Activated T-helper 1 cell treated with anti-CD3 and anti-CD28 coated beads, Interleukin-2, amount 50 U/mL, for 16 hours (primary cell): ENCODE measurements around the gene AGAP1.

Source experiments
- DNase-seq, 2 donors: peaks; one replicate each; pipeline ENCODE4 v3.0.0-alpha.2; 2020; ENCODE audit warnings: low read depth in 1 of 2, low spot score in 1 of 2

AGAP1 gene

DNA sequence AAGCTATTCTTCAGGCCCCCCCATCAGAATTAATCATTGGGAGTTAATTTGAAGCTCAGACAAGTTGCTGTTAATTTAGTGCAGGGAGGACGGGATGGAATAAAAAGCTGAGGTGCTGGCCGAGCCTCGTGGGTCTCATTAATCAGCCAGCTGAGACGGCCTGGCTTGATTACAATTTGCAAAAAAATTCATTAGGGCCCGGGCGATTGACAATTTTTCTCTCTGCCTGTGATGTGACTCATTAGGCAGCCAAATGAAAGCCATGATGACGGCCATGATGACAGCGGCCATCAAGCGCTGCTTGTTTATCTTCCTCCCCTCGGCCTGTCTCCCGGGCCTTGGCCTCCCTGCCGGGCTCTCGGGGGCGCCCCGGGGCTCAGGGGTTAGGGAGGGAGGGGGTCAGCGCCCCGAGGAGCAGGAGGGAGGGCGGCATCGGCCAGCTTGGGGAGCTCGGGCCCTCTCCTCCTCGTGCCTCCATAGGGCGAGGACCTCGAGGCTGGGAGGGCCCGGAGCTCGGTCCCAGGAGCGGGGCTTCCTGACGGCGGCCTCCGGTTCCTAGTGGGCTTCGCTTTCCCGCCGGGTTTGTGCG is 669.1 kb downstream of the AGAP1 start:
- DNase-seq: no peak

DNA sequence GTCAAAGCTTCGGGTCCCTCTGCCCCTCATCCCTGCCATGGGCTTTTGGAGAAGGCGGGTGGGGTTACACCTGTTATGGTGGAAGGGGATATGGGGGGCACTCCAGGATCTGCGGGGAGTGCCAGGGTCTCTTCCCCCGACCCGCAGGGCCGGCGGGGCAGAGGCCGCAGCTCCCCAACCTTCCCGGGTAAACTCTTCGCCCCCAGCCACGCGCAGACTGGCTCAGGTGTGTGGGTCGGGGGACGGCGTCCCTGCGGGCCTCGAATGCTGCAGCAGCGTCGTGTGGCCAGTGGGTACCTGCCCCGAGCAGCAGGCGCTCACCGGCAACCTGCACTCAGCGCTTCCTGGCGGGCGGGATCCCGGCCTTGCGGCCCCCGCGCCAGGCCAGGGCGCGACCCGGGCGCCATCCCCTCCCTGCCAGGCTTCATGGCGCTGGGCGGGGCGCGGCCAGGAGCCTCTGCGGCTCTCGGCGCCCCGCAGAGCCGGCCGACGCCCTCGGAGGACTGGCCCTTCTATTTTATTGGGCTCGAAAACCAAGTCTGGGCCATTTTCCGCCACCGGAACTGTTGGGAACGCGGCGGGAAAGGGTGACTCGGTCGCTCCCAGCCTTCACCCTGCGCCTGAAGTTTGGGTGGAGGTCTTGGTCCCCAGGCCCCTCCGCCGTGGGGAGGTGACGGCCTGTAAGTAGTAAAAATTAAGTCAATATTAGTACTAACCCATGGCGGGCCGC is 669.8 kb downstream of the AGAP1 start:
- DNase-seq: no peak

DNA sequence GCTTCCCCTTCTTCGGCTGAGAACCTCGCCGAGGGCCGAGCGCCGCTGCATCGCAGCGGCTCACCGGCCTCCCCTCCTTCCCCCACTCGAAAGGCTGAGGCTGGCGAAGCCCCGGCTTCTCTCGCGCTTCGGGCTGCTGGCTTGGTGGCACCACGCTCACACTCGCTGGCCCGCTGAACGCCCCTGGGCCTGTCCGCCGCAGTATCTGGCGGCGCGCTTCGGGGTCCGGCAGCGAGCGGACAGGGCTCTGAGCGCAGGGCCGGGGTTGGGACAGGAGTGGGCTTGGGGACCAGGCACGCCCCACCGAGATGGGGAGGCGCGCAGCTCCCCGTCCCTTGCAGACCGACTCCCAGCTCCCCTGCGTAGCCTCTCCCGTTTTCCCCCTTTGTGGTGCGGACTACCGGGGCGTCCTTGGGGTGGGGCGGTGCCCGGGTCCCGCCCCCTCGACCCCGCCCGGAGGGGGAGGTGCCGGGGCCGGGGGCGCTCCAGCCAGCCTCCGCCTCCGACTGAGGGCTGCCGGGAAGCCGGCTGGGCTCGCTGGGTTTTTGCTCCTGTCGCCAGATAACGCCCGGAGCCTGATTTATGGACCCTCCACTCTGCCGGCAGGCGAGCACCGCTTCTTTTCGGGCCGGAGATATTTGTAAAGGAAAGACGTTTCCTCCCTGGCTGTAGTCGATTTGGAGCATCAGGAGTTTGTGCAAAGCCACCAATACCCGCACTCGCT is 670.5 kb downstream of the AGAP1 start:
- no peak for DNase-seq

DNA sequence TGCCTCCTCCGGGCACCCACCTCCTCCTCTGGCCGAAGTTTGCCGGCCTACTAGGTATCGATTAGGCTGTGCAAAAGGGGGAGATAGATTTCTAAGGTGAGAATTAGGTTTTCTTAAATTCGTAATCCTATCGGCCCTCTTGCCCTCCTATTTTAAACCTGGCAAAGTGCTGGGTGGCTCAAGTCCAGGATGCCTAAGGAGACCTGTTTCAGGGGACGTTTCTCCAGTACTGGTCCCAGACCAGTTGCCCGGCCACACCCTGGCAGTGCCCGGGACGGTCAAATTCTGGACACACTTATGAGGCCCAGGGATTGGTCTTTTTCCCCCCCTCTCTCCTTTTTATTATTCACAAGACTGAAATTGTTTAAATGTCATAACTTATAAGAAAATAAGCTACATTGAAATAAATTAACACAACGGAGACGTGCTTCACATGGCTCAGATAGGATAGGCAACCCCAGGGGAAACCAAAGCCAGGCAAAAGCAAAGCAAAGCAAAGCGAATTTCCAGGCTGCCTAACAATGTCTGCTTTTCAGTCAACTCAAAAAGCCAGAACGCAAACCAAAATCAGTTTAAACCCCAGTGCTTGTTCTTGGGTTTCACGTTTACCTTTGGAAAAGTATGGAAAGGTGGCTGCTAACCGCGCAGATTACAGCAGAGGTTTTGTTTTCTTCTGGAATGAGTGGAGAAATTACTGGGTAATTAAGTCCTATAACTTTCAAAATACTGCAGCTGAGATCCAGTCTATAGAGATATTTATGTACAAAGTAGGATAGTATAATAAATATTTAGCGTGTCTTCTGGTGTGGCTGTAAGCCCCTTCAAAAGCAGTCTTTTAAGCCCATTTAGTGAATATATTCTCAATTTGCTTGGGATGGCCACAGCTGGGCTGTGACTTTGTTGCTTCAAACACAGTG is 671.3 kb downstream of the AGAP1 start:
- DNase-seq: no peak

DNA sequence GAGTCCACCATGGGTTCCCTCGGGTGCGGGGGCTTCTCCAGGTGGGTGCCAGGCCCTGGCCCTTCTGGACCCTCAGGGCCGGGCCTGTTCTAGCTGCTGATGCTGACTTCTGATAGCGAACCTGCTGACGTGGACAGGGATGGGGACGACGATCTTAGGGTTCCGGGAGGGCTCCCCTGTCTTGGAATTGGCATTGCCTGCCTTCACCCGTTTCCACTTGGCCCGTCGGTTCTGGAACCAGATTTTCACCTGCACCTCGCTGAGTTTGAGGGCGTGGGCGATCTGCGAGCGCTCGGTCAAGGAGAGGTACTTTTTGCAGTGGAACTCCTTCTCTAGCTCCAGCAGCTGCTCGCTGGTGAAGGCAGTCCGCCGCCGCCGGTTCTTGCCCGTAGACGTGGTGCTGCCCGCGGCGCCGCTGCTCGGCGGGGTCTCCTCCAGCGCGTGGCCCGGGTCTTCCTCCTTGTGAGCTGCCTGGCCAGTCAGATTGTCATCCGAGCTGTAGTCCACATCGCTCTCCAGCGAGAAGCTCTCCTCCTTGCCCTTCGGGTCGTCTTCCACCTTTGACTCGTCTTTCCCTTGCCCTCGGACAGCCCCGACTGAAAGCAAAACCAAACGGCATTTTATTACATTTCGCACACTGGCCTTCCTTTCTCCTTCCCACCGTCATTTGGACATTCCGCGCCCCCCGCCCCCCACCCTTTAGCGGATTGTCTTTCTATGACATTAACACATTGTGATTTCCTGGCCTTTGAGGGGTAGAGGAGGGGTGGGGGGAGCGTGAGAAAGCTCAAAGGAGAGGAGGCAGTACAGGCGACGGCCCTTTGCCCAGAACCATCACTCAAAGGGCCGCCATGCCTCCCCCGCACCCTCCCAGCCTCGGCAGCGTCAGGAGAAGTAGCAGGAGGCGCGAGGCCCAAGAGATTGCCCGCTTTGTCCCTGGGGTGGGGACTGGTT is 672.3 kb downstream of the AGAP1 start:
- DNase-seq: no peak

DNA sequence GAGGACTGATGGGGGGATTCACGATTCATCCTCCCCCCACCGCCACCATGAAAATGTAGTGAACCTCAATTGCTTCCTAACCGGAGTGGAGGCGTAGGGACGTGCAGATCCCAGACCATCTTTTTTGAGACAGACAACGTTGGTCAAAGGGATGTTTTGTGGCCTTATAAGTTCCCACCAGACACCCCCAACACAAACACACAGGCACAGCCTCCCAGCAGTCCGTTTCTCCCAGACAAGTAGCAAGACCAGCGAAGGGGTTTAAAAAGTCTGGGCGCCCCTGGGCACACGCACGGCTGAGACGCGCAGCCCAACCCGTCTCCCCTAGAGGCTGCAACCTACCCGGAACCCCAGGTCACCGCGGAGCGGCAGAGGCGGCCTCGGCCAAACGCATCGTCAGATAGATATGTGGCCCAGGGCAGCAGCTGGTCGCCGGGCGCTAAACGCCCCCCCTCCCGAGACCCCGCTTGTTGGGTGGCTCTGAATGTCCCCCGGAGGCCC is 673.0 kb downstream of the AGAP1 start:
- no peak for DNase-seq

DNA sequence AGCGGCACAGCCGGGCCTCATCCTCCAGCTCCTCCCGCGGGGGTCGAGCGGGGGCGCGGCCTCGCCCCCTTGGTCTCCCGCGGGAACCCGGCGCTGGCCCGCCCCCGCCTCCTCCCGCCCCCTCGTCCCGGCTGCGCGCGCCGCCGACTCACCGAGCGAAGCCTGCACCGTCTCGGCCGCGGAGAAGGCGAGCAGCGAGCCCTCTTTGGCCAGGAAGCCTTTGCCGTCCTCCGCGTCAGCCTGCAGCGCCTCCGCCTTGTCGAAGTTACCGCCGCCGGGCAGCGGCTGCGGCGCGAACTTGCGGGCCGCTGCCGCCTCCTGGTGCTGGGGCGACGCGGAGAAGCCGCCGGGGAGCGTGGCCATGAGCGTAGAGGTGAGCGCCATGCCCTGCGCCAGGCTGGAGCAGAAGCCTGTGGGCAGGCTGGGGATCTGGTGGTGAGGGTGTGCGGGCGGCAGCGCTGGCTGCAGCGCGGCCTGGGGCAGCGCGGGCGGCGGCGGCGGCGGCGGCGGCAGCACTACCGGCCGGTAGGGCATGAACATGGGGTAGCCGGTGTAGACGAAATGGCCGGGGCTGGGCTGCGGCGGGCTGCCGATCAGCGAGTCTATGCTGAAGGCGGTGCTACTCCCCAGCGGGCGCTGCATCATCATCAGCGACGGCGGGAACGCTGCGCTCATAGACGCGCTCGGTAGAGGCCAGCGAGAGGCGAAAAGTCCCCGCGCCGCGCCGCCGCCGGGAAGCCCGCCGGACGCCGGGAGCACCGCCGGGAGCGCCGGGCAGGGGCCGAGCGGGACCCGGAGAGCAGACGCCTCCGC is 673.7 kb downstream of the AGAP1 start:
- no peak for DNase-seq

DNA sequence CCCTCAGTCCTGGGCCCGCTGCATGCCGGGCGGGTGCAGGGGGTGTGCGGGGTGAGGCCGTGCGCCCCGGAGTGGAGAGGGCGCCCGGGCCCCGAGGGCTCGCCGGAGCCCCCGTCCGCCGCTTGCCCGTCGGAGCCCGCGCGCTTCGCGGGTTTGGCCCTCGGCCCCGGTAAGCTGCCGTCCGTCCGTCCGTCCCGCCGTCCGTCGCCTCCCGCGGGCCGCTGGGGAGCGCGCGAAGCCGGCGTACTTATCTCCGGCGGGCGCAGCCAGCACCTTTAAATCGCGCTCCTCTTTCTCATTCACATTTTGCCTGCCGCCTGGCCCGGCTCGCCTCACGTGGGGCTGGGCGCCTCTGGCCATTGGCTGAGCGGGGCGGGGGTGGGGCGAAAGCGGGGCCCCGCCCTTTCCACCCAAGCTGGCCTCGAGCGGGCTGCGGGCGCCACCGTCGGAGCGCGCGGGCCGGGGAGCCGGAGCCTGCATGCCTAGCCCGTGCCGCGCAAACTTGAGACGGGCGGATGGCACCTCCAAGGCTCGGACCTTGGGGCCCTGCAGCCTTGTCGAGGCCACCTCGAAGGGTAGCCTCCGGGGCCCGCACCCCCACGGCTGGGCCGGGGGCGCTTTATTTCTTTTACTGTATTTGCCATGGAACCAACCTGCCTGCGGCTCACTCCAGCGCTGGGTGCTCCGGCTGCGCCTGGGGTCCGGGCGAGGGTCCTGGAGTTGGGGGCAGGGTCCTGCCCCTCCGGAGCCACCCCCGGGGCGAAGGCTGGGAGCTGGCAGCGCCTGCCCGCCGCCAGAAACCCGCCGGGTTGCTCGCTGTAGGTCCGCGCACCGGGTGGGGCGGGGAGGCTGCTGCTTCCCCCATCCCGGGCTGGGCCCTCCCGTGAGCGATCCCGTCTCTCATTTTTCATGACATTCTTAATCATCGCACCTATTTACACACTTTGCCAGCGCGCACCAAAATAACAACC is 674.6 kb downstream of the AGAP1 start, which contains the start of gene GBX2:
TSS of gene GBX2 (minus strand) at position 277 of the 971 bp plus-strand sequence. CDS start 415 bp downstream, outside the sequence.
- no peak for DNase-seq

DNA sequence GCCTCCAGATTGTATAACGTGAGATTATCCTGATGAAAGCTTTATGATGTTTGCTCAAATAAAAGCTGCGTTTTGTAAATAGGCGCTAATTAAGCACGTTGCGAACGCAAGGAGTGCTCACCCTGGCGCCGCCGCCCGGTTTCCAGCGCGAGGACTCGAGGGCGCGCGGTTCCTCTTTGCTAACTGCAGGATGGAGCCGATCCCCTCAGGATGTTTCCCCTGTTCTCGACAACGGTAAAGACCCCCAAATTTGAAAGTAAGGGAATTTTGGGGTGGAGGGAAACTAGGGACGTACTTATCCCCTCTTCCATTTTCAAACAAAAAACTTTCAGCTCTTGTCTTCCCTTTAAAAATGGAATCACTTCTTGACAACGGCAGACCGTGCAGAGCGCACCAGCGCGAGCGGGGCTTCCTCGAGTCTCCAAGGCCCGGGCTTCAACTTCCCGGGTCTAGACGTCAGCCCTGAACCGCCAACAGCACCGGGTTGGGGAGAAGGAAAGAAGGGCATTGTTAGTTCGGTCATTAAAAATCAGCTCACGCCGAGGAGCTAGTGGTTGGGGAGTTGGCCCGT is 675.4 kb downstream of the AGAP1 start:
- no peak for DNase-seq

DNA sequence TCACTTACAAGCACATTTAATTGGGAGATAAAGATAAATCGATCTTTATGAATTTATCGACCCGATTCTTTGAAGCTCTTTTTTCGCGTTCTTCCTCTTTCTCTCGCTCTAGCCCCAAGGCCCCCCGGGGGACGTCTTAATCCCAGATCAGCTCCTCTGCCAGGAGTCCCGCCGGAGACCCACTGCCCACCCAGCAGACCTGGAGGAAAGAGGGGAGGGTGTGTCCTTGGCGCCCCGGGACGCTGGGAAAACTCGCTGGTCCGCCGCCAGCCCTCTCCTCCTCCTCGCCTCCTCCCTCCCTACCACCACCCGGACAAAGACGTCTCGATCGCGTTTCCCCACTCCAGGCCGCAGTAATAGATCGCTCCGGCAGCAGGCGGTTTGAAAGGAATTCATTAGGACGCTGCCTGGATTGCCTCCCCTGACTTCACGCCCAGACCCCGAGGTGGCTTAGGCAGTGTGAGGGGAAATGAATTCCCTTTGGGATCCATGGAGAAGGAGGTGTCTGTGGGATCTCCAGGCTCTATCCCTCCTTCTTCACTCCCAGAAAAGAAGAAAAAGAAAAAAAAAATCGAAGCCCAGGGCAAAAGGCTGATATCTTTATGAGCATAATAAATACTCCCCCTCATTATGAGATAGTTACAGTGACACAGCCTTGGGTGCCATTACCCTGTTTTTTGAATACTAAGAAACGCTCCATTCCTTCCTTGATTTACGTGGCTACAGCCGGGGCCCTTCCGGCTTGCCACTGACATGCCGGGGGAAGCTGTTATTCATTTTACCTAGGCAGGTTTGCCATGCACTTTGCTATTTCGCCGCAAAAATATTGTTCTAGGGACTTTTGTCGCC is 676.1 kb downstream of the AGAP1 start:
- DNase-seq: no peak

DNA sequence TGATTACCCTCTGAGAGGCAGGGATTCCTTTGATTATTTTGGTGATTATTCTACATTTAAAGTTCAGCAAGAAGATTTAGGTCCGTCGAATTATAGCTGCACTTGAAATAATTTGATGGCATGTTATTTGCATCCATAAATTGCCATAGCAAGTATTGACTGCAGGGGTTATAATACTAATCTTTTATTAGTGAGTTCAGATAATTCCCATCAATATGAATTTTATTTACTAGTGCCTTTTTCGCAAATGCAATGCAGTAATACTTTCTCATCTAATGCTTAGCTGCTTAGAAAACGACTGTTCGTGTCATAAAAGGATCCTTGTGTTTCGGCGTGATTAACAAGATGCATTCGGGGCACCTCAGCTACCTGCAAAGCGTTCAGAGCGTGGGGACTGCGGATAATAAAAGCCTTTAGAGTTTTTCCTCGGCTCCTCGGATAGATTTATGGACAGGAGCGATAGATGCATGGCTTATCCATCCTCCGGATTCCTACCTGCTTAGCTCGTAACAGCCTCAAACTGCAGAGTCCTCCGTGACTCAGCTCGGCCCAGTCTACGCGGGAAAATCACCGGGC is 676.8 kb downstream of the AGAP1 start:
- no peak for DNase-seq

DNA sequence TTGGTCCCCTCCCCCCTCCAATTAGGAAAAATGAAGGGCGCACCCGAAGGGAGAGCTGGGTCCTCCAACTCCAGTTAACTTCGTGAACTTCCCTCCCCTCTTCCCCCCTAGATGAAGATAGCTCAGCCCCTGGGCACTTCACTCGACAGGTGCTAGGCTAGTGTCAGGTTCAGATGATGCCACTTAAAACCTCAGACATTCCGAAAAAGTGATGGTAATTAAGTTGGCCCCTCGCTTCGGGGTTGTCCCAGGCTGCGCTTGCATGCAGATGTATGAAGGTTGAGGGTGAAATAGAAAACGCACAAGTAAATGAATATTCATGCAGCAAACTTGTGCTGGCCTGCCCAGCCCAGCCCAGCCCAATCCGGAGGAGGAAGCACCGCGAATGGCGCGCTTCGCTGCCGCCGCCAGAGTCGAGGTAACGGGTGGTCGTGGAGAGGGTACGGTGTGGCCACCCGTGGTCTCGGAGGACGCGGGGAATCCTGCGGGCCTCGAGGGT is 677.4 kb downstream of the AGAP1 start:
- DNase-seq: no peak

DNA sequence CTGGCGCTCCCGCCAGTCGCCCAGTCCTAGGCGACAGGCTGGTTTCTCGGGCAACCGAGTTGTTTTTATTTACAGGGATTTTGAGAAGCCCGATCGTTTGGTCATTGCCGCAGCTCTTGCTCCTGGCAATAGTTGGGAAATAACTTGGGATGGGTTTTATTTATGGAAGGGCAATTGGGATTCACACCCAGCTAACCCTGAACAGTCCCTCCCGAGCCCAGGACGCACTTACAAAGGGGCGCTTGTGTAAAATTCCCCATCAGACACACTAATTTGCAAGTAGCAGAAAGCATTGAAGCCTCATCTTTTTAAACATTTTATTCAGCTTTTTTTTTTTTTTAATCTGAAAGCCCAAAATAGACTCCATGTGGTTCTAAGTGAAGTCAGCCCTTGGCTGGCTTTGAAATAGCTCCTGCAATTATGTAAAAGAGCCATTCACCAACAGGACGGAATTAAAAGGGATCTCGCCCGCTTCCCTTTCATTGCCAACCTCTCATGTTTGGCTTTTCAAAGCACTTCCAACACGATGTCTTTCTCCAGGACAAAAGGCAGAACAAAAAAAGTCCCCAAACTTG is 677.9 kb downstream of the AGAP1 start:
- no peak for DNase-seq

DNA sequence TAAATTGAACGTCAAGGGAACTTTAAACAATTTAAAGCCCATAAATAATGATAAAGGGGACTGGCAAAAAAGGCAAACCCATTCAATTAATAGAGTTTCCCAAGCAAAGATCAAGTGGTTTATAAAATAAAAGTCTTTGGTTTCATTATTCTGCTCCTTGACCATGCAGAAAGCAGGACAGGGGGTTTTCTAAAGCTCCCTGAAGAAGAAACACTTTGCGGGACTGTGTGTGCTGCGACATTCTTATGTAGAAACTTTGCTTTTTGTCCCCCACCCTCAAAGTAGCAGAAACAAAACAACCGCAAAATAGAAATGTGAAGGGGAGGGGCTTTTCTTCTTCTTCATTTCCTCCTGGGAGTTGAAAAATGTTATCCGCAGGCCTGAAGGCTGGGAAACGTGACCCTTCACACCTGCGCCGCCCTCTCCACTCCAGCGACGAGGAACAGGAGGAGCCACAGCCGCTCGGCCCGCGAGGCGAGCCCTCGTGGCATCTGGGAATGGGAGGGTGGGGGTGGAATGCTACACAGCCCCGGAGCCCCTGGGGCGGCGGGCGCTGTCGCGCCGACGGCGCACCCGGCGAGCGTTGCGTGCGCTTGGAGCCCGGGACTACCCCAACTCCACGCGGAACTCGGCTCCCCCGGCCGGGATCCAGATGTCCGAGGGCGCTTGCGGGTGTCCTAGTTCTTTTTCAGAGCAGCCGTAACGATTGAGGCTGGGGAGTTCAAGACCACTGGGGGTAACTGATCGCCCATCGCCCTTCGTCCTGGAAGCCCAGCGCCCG is 678.6 kb downstream of the AGAP1 start:
- no peak for DNase-seq
